Activated T-helper 2 cell treated with anti-CD3 and anti-CD28 coated beads, Interferon-gamma antibody, Interleukin-2, Interleukin-4, amounts not matched to agents 10 μg/mL and 5 μg/mL and 100 μg/mL, durations not matched to agents 14 hours and 24 hours and 36 hours (primary cell): ENCODE data around the gene PSMA6. TPM values are rescaled to one million over a fixed set of nuclear protein-coding genes. Genes with fewer than 3 reads are reported as not detected.
"Not testable (repeated sequence)": the region's sequence is repeated elsewhere in the genome, so short reads cannot be mapped to it uniquely, and the experiment has no call there.

Experiments
- DNase-seq: peaks from one replicate; pipeline ENCODE4 v3.0.0; 2021; ENCODE audit warnings: low spot score
- H3K27ac Mint-ChIP-seq: one replicate; pipeline ENCODE4 v1.8.0; 2021; ENCODE audit warnings: mixed read lengths
- H3K27me3 Mint-ChIP-seq: one replicate; pipeline ENCODE4 v1.8.0; 2021; ENCODE audit warnings: low read depth, mixed read lengths
- H3K36me3 Mint-ChIP-seq: one replicate; pipeline ENCODE4 v1.8.0; 2021; ENCODE audit warnings: low read depth, mixed read lengths
- H3K4me1 Mint-ChIP-seq: one replicate; pipeline ENCODE4 v1.8.0; 2021; ENCODE audit warnings: low read depth, mixed read lengths
- H3K4me3 Mint-ChIP-seq: one replicate; pipeline ENCODE4 v1.8.0; 2021; ENCODE audit warnings: low read depth, mild to moderate bottlenecking, moderate library complexity, mixed read lengths
- H3K9me3 Mint-ChIP-seq: one replicate; pipeline ENCODE4 v1.8.0; 2021; ENCODE audit warnings: mixed read lengths
- intact Hi-C: fragments of 100-400 bp; cut with micrococcal nuclease; formaldehyde crosslinking; loops from one replicate; pipeline ENCODE4 v1.15.1; 2023
- total RNA-seq: library from RNA; stranded (reverse); gene quantifications from 2 replicates; pipeline ENCODE4 v1.2.3, GENCODE V29; 2022

The PSMA6 gene
- total RNA-seq, 1 donor from 2014 or later: 397 TPM

DNA sequence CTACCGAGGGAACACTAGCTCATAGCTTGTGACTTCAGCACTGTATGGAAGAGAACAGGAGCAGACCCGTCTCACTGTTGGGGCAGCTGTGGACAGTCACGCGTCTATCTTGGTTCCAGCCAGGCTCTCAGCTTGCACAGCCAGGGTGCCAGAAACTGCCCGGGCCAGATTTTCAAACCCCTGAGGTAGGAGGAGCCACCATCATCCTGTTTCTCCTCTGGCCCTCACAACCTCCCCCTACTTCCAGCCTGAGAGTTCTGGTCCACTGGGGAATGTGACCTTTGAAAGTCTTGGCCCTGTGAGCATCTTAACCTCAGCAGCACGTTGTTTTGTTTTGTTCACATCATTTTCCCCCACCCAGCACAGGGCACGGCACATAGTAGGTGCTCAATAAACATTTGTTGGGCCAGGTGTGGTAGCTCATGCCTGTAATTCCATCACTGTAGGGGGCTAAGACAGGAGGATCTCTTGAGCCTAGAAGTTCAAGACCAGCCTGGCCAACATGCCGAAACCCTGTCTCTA is 50.4 kb downstream of the PSMA6 start:
- Mint-ChIP-seq H3K36me3 (no peaks in the 10 kb centered on the region), H3K27me3 (no peaks in the 10 kb centered on the region), H3K4me3 (no peak overlapping the region), H3K9me3 (no peaks in the 10 kb centered on the region), H3K27ac (no peak overlapping the region), H3K4me1 (peaks cover 13% of the 10 kb centered on the region)
- intact Hi-C loops: no loop called here
- DNase-seq: no peak

DNA sequence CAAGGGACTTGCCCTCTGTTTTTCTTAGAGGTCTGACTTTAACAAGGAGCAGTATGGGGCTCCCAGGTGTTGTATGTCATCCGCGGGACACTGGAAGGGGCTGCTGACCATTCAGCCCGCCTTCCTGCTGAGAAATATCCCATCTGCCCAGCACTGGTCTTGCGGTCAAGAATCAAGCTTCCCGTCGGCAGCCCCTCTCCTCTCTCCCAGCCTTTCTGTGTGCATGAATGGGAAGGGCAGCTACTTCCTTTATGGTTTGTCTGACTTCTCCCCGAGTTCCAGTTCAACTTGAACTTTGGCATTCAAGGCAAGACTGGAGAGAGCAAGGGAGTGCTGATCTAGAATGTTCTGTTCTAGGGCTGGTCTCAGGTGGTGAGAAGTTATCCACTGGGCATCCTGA is 51.5 kb downstream of the PSMA6 start:
- peaks cover 13% of the 10 kb centered on the region for H3K4me1 Mint-ChIP-seq
- H3K9me3 Mint-ChIP-seq: no peaks in the 10 kb centered on the region
- intact Hi-C loops: no loop called here
- H3K36me3 Mint-ChIP-seq: no peaks in the 10 kb centered on the region
- H3K27me3 Mint-ChIP-seq: peaks cover 3% of the 10 kb centered on the region
- no peak overlapping the region for H3K4me3 Mint-ChIP-seq
- no peak overlapping the region for H3K27ac Mint-ChIP-seq
- no peak for DNase-seq

DNA sequence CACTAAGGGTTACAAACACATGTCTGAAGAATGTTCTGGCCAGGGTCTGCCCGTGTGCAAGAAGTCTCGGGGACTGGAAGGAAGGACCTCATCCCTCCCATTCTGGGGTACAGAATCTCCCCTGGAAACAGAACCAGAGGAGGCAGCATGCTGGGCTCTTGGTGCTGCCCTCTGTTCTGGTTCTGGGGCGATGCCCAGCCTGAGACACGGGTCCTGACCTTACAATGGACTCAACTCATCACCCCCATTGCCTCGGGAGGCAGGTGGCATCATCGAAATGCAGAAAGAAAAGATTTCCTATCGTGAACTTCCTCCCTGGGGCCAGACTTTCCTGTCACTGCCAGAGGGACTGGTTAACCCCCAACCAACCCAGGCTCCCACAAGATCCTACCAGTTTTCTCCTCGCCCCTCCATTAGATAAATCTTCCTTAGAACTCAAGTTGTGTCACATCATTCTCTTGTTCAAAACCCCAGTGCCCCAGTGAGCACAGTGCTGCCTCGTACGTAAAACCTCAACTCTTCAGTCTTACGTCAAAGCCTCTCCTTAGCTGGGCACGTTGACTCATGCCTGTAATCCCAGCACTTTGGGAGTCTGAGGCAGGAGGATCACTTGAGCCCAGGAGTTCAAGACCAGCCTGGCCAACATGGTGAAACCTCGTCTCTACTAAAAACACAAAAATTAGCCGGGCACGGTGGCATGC is 52.1 kb downstream of the PSMA6 start:
- Mint-ChIP-seq H3K4me3 (no peak overlapping the region), H3K27me3 (peaks cover 3% of the 10 kb centered on the region), H3K36me3 (no peaks in the 10 kb centered on the region), H3K27ac (no peak overlapping the region), H3K4me1 (peaks cover 13% of the 10 kb centered on the region), H3K9me3 (no peaks in the 10 kb centered on the region)
- no peak for DNase-seq
- intact Hi-C loops: no loop called here

DNA sequence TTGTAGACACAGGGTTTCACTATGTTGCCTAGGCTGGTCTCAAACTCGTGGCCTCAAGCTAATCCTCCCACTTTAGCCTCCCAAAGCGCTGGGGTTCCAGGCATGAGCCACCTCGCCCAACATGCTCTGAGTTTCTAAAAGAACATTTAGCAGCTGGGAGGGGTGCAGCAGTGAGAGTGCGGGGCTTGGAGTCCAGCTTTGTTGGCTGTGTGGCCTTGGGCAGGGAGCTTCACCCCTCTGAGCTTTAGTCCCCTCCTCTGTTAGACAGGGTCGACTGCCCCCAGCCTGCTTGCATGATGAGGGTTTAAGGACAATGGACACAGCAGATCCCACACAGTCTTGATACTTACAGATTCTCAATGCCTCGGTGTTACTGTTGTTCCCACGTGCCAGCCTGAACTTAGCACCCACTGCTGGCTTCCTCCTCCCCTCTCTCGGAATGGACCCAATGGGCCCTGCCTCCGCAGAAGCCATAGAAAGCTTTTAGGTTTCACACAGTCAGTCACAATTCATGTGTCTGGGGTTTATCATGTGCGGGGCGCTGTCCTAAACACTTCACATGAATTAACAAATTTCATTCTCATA is 54.6 kb downstream of the PSMA6 start:
- peaks cover 3% of the 10 kb centered on the region for H3K27me3 Mint-ChIP-seq
- H3K4me1 Mint-ChIP-seq: peaks cover 11% of the 10 kb centered on the region
- no peak overlapping the region for H3K27ac Mint-ChIP-seq
- H3K9me3 Mint-ChIP-seq: no peaks in the 10 kb centered on the region
- DNase-seq: no peak
- intact Hi-C loops: no loop called here
- H3K36me3 Mint-ChIP-seq: no peaks in the 10 kb centered on the region
- H3K4me3 Mint-ChIP-seq: no peak overlapping the region

DNA sequence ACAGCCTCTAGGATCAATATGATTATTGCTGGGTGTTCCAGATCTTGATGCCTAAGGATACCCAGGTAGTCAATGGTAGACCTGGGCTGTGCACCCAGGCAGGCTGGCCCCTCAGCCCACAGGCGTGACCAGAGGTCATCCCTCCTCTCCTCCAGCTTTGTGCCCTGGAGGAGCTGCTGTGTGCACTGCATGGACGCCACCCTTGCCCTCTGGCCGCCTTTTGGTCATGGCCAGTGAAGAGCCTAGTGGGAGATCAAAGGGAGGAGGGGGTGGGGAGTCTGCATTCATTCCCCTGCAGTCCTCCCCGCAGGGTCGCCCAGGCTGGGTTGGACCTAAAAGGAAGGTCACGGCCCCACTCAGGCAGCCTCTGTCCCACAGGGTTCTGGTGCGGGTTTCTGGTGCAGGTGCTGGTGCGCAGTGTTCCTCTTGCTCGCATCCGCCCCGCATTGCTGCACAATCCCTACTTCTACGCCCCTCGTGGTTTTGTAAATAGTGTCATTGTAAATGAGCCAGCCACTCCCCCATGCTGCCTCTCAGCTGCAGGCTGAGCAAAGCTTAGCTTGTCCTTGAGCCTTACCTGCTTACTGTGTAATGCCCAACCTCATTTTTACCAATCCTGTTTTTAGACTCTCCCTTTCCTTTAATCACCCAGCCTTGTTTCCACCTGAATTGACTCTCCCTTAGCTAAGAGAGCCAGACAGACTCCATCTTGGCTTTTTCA is 55.3 kb downstream of the PSMA6 start:
- no peak overlapping the region for H3K4me3 Mint-ChIP-seq
- H3K27ac Mint-ChIP-seq: no peak overlapping the region
- no peaks in the 10 kb centered on the region for H3K9me3 Mint-ChIP-seq
- H3K4me1 Mint-ChIP-seq: peaks cover 14% of the 10 kb centered on the region
- no peaks in the 10 kb centered on the region for H3K36me3 Mint-ChIP-seq
- DNase-seq: no peak
- H3K27me3 Mint-ChIP-seq: peaks cover 3% of the 10 kb centered on the region
- intact Hi-C loops: no loop called here

DNA sequence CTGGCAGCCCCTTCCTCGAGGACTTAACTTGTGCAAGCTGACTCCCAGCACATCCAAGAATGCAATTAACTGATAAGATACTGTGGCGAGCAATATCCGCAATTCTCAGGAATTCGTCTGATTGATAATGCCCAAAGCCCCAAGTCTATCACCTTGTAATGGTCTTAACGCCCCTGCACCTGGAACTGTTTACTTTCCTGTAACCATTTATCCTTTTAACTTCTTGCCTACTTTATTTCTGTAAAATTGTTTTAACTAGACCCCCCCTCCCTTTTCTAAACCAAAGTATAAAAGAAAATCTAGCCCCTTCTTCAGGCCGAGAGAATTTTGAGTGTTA is 55.8 kb downstream of the PSMA6 start:
- H3K36me3 Mint-ChIP-seq, intact Hi-C loops, H3K27me3 Mint-ChIP-seq, H3K9me3 Mint-ChIP-seq, H3K4me3 Mint-ChIP-seq, DNase-seq, H3K27ac Mint-ChIP-seq: not testable (repeated sequence)
- H3K4me1 Mint-ChIP-seq: peaks cover 16% of the 10 kb centered on the region

DNA sequence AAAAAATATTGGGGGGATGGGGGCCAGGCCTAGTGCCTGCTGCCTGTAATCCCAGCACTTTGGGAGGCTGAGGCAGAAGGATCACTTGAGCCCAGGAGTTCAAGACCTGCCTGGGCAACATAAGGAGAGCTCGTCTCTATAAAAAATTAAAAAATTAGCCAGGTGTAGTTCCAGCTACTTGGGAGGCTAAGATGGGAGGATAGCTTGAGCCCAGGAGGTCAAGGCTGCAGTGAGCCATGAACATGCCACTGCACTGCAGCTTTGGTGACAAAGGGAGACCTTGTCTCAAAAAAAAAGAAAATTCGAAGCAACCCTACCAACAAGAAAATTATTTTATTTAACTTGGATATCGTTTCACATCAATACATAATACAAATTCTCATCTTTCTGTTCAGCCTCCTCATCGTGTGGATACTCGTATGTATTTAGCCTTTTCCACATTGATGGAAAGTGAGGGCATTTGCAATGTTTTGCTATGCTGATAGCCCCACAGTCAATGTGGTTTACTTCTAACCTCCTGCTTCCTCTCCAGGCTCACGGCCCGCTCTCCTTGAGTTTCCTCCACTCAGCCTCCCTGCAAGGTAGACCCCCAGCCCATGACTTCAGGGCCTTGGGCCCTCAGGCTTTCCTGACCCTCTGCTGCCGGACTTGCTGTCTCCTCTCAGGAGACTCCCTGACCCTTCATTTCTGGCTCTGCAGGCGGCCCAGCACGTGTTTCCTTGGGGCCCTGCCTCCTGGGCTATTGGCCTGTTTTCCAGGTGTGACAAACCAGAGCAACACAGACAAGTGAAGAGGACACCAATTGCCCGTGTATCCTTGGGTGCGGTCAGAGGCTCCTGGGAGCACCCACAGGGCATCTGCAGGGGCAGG is 57.5 kb downstream of the PSMA6 start:
- Mint-ChIP-seq H3K27me3 (peaks cover 3% of the 10 kb centered on the region), H3K36me3 (no peaks in the 10 kb centered on the region), H3K9me3 (no peaks in the 10 kb centered on the region), H3K4me3 (no peak overlapping the region), H3K27ac (no peak overlapping the region), H3K4me1 (peaks cover 12% of the 10 kb centered on the region)
- intact Hi-C loops: no loop called here
- DNase-seq: no peak

DNA sequence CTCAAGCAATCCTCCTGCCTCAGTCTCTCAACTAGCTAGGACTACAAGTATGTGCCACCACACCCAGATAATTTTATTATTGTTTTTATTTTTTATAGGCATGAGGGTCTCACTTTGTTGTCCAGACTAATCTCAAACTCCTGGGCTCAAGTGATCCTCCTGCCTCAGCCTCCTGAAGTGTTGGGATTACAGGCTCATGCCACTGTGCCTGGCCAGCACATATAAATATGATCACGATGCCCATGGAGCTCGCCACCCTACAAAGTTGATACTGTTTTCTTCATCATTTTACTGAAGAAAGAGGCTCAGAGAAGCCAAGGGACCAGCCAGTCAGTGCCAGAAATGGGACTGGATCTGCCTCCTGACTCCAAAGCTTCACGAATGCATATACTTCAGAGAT is 59.3 kb downstream of the PSMA6 start:
- H3K9me3 Mint-ChIP-seq: no peaks in the 10 kb centered on the region
- H3K27ac Mint-ChIP-seq: no peak overlapping the region
- intact Hi-C loops: no loop called here
- no peaks in the 10 kb centered on the region for H3K36me3 Mint-ChIP-seq
- H3K4me3 Mint-ChIP-seq: no peak overlapping the region
- no peak for DNase-seq
- H3K4me1 Mint-ChIP-seq: peaks cover 22% of the 10 kb centered on the region
- H3K27me3 Mint-ChIP-seq: peaks cover 3% of the 10 kb centered on the region

DNA sequence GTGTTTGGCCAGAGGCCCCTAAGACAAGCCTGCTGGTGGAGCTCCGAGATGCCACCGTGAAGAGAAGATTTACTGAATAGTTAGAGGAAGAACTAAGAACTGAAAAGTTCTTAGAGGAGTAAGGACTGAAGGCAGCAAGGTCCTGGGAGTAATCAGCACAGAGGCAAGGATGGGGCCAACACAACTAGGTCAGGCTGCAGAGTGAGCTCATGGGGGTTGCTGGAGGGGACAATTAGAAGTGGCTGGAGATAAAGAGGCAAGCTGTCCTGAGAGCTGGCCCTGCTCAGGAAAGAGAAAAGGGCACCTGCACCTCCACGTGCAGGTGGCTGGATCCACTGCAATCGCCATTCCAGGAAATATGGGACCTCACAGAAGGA is 59.7 kb downstream of the PSMA6 start:
- intact Hi-C loops: no loop called here
- Mint-ChIP-seq H3K4me3 (no peak overlapping the region), H3K36me3 (no peaks in the 10 kb centered on the region), H3K9me3 (no peaks in the 10 kb centered on the region), H3K27me3 (peaks cover 3% of the 10 kb centered on the region), H3K27ac (no peak overlapping the region), H3K4me1 (peaks cover 25% of the 10 kb centered on the region)
- DNase-seq: no peak

DNA sequence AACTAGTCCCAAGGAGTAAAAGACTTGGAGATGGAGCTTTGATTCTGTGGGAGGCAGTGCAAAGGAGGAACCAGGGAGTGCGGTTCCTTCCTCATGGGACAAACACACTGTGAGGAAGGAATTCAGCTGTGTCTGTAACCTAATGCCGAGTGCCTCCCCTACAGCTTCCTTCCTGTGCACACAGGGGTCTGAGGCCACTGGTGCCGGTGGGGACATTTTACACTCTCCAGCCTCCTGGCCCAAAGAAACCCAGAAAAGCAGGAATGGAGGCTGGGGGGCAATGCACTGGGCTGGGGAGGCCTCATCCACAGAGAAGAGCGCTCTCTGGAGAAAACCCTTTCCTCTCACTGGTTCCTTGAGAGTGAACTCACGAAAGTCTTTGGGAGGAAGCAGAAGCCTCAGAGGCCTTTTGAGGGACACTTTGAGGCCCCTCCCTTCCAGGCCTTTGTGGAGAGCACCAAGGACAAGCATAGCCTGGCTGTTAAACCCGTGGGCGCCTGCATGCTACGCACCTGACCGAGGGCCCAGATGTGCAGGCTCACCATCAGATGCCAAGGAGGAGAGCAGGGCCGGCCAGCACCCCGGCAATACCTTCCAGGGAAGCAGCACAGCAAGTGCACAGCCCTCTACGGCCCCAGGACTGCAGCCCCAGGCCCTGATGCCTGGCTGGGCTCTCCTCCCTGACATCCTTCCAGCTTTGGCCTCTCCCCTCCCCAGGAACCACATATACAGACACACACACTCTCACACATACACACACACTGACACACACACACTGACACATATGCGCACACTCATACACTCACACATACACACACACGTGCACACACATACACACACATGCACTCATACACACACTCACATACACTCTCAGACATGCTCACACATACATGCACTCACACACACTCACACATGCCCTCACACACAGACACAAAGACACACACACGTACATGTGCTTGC is 60.4 kb downstream of the PSMA6 start:
- H3K27me3 Mint-ChIP-seq: peaks cover 3% of the 10 kb centered on the region
- H3K36me3 Mint-ChIP-seq: no peaks in the 10 kb centered on the region
- no peak overlapping the region for H3K4me3 Mint-ChIP-seq
- H3K9me3 Mint-ChIP-seq: no peaks in the 10 kb centered on the region
- no peak overlapping the region for H3K27ac Mint-ChIP-seq
- H3K4me1 Mint-ChIP-seq: peaks cover 27% of the 10 kb centered on the region
- no peak for DNase-seq
- intact Hi-C loops: no loop called here

DNA sequence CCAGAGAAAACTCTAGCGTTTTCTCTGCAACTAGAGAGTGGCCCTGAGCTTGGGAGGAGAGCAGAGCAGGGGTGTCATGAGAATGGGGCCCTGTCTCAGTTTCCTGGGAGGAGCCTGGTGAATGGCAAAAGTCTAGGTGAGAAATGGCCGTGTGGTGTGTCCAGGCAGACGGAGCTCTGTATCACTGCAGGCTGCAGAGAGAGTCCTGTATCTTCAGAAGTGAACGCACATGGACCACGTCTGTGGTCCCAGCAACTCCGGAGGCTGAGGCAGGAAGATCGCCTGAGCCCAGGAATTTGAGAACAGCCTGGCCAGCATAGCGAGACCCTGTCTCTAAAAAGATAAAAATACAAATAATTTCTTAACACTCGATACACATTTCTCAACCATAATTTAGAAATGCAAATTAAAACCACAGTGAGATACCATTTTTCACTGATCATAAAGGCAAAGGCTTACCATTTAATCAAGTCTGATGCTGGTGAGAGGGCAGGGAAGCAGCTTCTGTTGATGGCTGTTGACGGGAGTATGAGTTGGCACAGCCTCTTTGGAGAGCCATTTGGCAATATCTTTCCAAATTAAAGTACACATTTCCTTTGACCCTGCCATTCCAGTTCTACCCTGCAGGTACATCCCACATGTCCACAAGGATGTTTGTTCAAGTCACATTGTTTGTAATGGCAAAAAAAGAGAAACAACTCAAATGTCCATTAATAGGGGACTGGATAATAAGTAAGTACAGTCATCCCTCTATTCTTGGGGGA is 61.4 kb downstream of the PSMA6 start:
- Mint-ChIP-seq H3K4me1 (peaks cover 27% of the 10 kb centered on the region), H3K27me3 (no peaks in the 10 kb centered on the region), H3K36me3 (no peaks in the 10 kb centered on the region), H3K9me3 (no peaks in the 10 kb centered on the region), H3K27ac (no peak overlapping the region), H3K4me3 (no peak overlapping the region)
- DNase-seq: no peak
- intact Hi-C loops: no loop called here
